ENCODE results near the gene MARVELD3. TPM values are rescaled to one million over a fixed set of nuclear protein-coding genes. Genes with fewer than 3 reads are reported as not detected.

Gene MARVELD3
- total RNA-seq, 1 experiment from 2014 or later, result 27.0 TPM

GRCh38 chr16:71625113-71625850, 702 bp upstream of the MARVELD3 start:
- Mint-ChIP-seq H3K9me3 (peaks cover 0 to 3% of the 10 kb centered on the region in 2 experiments; a peak in 2 of 5 replicates), H3K27ac (no peak overlapping the region), H3K4me3 (peak overlapping the region; percentile 82 to 87; a peak in 4 of 5 replicates), H3K4me1 (peaks cover 19 to 20% of the 10 kb centered on the region in 2 experiments), H3K27me3 (ENCODE audit: low read depth) (peaks cover 2% of the 10 kb centered on the region), H3K36me3 (ENCODE audit: insufficient read depth in 1 of 3, low read depth in 3 of 3) (peaks cover 8 to 22% (median 17%) of the 10 kb centered on the region in 3 experiments; a peak in 6 of 7 replicates)
- no peak overlapping the region for H2BK120ac ChIP-seq (ENCODE audit: low read depth, low read length, poor library complexity, severe bottlenecking)
- H3K56ac ChIP-seq (ENCODE audit: insufficient read length, low read depth, low read length), result no peak overlapping the region
- H2AFZ ChIP-seq (ENCODE audit: low read length), result no peak overlapping the region
- no peaks in the 10 kb centered on the region for H3K9me3 ChIP-seq (ENCODE audit: control insufficient read depth, low read depth, low read length)
- WGBS (ENCODE audit: extremely low coverage, insufficient read length, low lambda C conversion rate), result 100% methylated on average over 1 of the region's 7 CpGs
- no peak overlapping the region for H4K5ac ChIP-seq (ENCODE audit: insufficient read length, low read depth, low read length)
- no peak overlapping the region for H2BK20ac ChIP-seq (ENCODE audit: low read depth, low read length, poor library complexity, severe bottlenecking)
- DNase-seq, result no peak
- no peak overlapping the region for H3K4ac ChIP-seq (ENCODE audit: low read depth, low read length)
- no peak overlapping the region for H4K91ac ChIP-seq (ENCODE audit: insufficient read length, low read depth, low read length)
- H2BK12ac ChIP-seq (ENCODE audit: insufficient read length, low read depth, low read length), result no peak overlapping the region
- no peak overlapping the region for H3T11ph ChIP-seq (ENCODE audit: low read length)
- H3K18ac ChIP-seq (ENCODE audit: insufficient read length, low read depth, low read length), result no peak overlapping the region
- no peaks in the 10 kb centered on the region for H3K27me3 ChIP-seq (ENCODE audit: insufficient read depth, low read length)
- no peak overlapping the region for H4K8ac ChIP-seq (replicated peaks; ENCODE audit: insufficient read length, low read depth, low read length)
- H3K4me1 ChIP-seq (ENCODE audit: insufficient read depth, low read length), result peaks cover 3% of the 10 kb centered on the region; the same call in 1 of the 2 replicates
- H3K79me2 ChIP-seq (ENCODE audit: insufficient read depth, low read length), result no peaks in the 10 kb centered on the region
- H3K4me2 ChIP-seq (ENCODE audit: insufficient read depth, insufficient read length, low read length), result peak overlapping the region; percentile 9
- no peak overlapping the region for H3K23ac ChIP-seq (ENCODE audit: insufficient read length, low read depth, low read length)
- no peaks in the 10 kb centered on the region for H4K20me1 ChIP-seq (ENCODE audit: control insufficient read depth, insufficient read depth, insufficient read length)
- no peak overlapping the region for H2BK5ac ChIP-seq (ENCODE audit: insufficient read length, low read length)
- H3K79me1 ChIP-seq (ENCODE audit: insufficient read depth, low read depth, low read length, poor library complexity, severe bottlenecking), result no peaks in the 10 kb centered on the region
- H3K27ac ChIP-seq (ENCODE audit: insufficient read length, low read depth, low read length), result no peak overlapping the region
- H3K14ac ChIP-seq (ENCODE audit: insufficient read depth, low read length), result no peak overlapping the region
- no peak overlapping the region for H2AK5ac ChIP-seq (ENCODE audit: insufficient read length, low read length)
- H3K23me2 ChIP-seq (ENCODE audit: insufficient read length, low read depth, low read length, poor library complexity, severe bottlenecking), result no peaks in the 10 kb centered on the region
- no peak overlapping the region for H2BK15ac ChIP-seq (ENCODE audit: low read depth, low read length)
- TF ChIP-seq, protein P1, sequence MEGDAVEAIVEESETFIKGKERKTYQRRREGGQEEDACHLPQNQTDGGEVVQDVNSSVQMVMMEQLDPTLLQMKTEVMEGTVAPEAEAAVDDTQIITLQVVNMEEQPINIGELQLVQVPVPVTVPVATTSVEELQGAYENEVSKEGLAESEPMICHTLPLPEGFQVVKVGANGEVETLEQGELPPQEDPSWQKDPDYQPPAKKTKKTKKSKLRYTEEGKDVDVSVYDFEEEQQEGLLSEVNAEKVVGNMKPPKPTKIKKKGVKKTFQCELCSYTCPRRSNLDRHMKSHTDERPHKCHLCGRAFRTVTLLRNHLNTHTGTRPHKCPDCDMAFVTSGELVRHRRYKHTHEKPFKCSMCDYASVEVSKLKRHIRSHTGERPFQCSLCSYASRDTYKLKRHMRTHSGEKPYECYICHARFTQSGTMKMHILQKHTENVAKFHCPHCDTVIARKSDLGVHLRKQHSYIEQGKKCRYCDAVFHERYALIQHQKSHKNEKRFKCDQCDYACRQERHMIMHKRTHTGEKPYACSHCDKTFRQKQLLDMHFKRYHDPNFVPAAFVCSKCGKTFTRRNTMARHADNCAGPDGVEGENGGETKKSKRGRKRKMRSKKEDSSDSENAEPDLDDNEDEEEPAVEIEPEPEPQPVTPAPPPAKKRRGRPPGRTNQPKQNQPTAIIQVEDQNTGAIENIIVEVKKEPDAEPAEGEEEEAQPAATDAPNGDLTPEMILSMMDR (conservative IDR thresholded peaks at IDR 0.05), result no peak
- no peak overlapping the region for H3K9ac ChIP-seq (ENCODE audit: extremely low read depth, insufficient read length, low read length)

Data from H9 (cell line).